Gastroesophageal sphincter (tissue), 3 donors: Measurements from ENCODE around the gene MYDGF.

Experiments
- CTCF ChIP-seq, 4 experiments: fragments of 200-600 bp in 2 of 4; fragments of 450-650 bp in 2 of 4; sonication (generic) in 1 of 4; IDR thresholded peaks; one replicate each; pipeline ENCODE4 v1.5.1; 2017 to 2019; ENCODE audit warnings: antibody characterized with exemption in 4 of 4, mild to moderate bottlenecking in 2 of 4, moderate library complexity in 2 of 4
- EP300 ChIP-seq: sonication (generic); formaldehyde crosslinking; IDR thresholded peaks from one replicate; pipeline ENCODE4 v1.6.1; 2017; ENCODE audit warnings: antibody characterized with exemption, mild to moderate bottlenecking
- POLR2A ChIP-seq, 2 donors: fragments of 450-650 bp; IDR thresholded peaks; one replicate each; pipeline ENCODE4 v1.6.1; 2017; ENCODE audit warnings: antibody characterized with exemption in 2 of 2, mild to moderate bottlenecking in 2 of 2, moderate library complexity in 1 of 2
- POLR2AphosphoS5 ChIP-seq: sonication (generic); formaldehyde crosslinking; IDR thresholded peaks from one replicate; pipeline ENCODE4 v1.6.1; 2017; ENCODE audit warnings: antibody characterized with exemption

- no peak for TF ChIP-seq CTCF (IDR thresholded peaks at IDR 0.05)
- TF ChIP-seq POLR2AphosphoS5 = no peak
- TF ChIP-seq EP300 = no peak
- TF ChIP-seq POLR2A (IDR thresholded peaks at IDR 0.05) = no peak
These were observed 14.4 kb upstream of the MYDGF start for GRCh38 chr19:4684312-4685095.
